Chondrocyte (in vitro differentiated cells): ENCODE data around the gene CHST11. TPM values are rescaled to one million over a fixed set of nuclear protein-coding genes. Genes with fewer than 3 reads are reported as not detected.

Experiments used
- DNase-seq: peaks from one replicate; pipeline ENCODE4 v3.0.0; 2021; ENCODE audit warnings: mixed read lengths, low spot score
- H3K27ac Mint-ChIP-seq: one replicate; pipeline ENCODE4 v1.8.0; 2021; ENCODE audit warnings: mild to moderate bottlenecking, moderate library complexity, mixed read lengths; ENCODE audit not compliant: unreplicated experiment
- H3K27me3 Mint-ChIP-seq: 2 replicates; pipeline ENCODE4 v1.8.0; 2021; ENCODE audit warnings: low read depth, mixed read lengths
- H3K36me3 Mint-ChIP-seq: 2 replicates; pipeline ENCODE4 v1.8.0; 2021; ENCODE audit warnings: low read depth, mixed read lengths
- H3K4me1 Mint-ChIP-seq: 2 replicates; pipeline ENCODE4 v1.8.0; 2021; ENCODE audit warnings: low read depth, mild to moderate bottlenecking, mixed read lengths
- H3K4me3 Mint-ChIP-seq: one replicate; pipeline ENCODE4 v1.8.0; 2021; ENCODE audit warnings: mild to moderate bottlenecking, moderate library complexity, mixed read lengths; ENCODE audit not compliant: unreplicated experiment
- H3K9me3 Mint-ChIP-seq: 2 replicates; pipeline ENCODE4 v1.8.0; 2021; ENCODE audit warnings: low read depth, mixed read lengths
- total RNA-seq: library from RNA; stranded (reverse); gene quantifications from 3 replicates; pipeline ENCODE4 v1.2.1, GENCODE V29; 2021
- TF ChIP-seq, protein P1 (sequence below): fragments of 200-600 bp; sonication (generic); IDR thresholded peaks from 2 replicates; pipeline ENCODE4 v1.5.0; 2021; ENCODE audit warnings: antibody characterized with exemption, mild to moderate bottlenecking, moderate library complexity

The CHST11 gene
- total RNA-seq, 1 donor from 2014 or later, result 6.2 TPM

DNA sequence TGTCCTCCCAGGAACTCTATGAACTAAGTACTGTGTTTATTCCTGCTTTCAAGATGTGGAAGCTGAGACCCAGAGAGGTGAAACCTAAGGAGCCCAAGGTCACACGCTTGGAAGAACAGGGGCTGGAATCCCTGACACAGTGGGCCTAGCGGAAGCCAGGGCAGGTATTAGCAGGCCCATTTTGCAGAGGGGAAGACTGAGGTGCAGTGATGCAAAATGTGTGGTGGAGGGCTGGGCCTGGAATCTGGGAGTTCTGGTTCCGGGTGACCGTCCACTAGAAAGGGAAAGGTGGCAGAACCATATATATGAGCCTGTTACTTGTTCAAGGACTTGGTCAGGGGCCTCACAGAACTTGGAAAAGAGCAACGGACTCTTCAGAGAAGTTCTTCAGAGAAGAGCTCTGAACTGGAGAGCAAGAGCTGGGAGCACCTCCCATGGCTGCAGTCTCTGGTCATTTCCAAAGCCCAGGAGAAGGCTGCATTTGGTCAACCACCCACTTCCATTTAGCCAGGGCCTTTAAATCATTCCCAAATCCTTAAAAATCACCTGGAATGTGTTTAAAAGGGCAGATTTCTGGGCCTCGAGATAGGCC is 119.5 kb downstream of the CHST11 start:
- peaks cover 26% of the 10 kb centered on the region for H3K4me1 Mint-ChIP-seq
- TF ChIP-seq, protein P1, sequence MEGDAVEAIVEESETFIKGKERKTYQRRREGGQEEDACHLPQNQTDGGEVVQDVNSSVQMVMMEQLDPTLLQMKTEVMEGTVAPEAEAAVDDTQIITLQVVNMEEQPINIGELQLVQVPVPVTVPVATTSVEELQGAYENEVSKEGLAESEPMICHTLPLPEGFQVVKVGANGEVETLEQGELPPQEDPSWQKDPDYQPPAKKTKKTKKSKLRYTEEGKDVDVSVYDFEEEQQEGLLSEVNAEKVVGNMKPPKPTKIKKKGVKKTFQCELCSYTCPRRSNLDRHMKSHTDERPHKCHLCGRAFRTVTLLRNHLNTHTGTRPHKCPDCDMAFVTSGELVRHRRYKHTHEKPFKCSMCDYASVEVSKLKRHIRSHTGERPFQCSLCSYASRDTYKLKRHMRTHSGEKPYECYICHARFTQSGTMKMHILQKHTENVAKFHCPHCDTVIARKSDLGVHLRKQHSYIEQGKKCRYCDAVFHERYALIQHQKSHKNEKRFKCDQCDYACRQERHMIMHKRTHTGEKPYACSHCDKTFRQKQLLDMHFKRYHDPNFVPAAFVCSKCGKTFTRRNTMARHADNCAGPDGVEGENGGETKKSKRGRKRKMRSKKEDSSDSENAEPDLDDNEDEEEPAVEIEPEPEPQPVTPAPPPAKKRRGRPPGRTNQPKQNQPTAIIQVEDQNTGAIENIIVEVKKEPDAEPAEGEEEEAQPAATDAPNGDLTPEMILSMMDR, result no peak
- DNase-seq, result no peak
- no peak overlapping the region for H3K4me3 Mint-ChIP-seq
- no peaks in the 10 kb centered on the region for H3K36me3 Mint-ChIP-seq
- no peaks in the 10 kb centered on the region for H3K9me3 Mint-ChIP-seq
- no peak overlapping the region for H3K27ac Mint-ChIP-seq
- H3K27me3 Mint-ChIP-seq, result no peaks in the 10 kb centered on the region

DNA sequence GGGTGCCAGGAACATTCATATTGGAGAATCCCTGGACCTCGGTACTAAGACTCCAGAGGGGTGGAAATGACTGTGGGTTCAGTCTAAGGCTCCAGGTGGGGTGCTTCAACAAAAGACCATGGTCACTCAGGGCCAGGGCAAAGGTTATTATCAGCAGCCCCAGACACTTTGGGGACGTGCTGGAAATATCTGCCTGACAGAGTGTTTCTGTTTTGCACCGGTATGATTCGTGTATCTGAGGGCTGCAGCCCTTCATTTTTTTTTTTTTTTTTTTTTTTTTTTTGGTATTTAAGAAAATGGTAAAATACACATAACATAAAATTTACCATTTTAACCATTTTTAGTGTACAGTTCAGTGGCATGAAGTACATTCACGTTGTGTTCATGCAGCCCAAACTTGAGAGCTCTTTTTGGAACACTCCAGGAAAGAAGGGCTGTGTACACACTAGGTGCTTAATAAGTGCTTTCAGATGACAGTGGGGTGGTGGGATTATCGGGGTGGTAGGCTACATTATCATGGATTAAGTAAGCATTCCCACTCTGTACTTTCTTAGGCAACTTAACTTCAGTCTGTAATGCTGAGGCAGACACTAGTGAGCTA is 120.3 kb downstream of the CHST11 start:
- TF ChIP-seq, protein P1, result no peak
- H3K9me3 Mint-ChIP-seq, result no peaks in the 10 kb centered on the region
- H3K36me3 Mint-ChIP-seq, result no peaks in the 10 kb centered on the region
- H3K4me3 Mint-ChIP-seq, result no peak overlapping the region
- peaks cover 26% of the 10 kb centered on the region for H3K4me1 Mint-ChIP-seq
- peak overlapping the region; percentile 94 for H3K27ac Mint-ChIP-seq
- no peaks in the 10 kb centered on the region for H3K27me3 Mint-ChIP-seq
- DNase-seq, result no peak

DNA sequence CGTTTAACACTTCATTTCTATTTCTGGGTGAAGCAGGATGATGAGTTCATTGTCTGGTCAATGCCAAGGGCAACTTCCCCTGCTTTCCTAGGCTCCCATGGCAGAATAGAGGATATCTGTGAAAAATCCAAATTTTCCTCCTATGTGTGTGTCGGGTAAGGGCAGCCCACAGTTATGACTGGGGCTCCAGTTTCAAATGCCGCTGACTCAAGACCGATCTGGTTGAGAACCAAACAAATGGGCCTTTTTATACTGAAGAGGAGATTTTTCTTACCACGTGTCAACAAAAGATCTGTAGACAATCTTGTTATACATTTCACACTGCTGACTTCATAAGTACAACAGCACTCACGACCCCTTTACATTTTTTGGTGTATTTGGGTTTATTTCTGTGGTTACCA is 120.8 kb downstream of the CHST11 start:
- Mint-ChIP-seq H3K27me3 (no peaks in the 10 kb centered on the region), H3K36me3 (no peaks in the 10 kb centered on the region), H3K27ac (peak overlapping the region; percentile 94), H3K4me1 (peaks cover 26% of the 10 kb centered on the region), H3K4me3 (peak overlapping the region; percentile 11), H3K9me3 (no peaks in the 10 kb centered on the region)
- TF ChIP-seq, protein P1, result no peak
- no peak for DNase-seq

DNA sequence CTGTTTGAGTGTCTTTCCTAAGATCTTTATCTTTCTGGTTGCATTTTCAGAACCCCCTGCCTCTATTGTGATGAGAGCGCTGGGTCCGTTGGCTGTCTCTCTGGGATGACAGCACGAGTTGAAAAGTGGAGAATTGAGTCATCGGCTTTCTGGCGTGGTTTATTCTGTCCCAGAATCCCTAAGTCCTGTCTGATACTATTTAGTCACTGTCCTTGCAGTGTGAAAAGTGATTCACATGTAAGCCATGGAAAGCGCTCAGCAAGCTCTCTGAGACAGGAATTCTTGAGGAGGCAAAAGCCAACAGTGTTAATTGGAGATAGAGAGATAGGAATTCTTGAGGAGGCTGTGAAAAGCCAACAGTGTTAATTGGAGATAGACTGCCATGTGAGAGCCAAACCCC is 121.7 kb downstream of the CHST11 start:
- Mint-ChIP-seq H3K27ac (peak overlapping the region; percentile 94), H3K27me3 (no peaks in the 10 kb centered on the region), H3K4me1 (peaks cover 26% of the 10 kb centered on the region), H3K4me3 (peak overlapping the region; percentile 50), H3K36me3 (no peaks in the 10 kb centered on the region), H3K9me3 (no peaks in the 10 kb centered on the region)
- TF ChIP-seq, protein P1, result no peak
- no peak for DNase-seq

DNA sequence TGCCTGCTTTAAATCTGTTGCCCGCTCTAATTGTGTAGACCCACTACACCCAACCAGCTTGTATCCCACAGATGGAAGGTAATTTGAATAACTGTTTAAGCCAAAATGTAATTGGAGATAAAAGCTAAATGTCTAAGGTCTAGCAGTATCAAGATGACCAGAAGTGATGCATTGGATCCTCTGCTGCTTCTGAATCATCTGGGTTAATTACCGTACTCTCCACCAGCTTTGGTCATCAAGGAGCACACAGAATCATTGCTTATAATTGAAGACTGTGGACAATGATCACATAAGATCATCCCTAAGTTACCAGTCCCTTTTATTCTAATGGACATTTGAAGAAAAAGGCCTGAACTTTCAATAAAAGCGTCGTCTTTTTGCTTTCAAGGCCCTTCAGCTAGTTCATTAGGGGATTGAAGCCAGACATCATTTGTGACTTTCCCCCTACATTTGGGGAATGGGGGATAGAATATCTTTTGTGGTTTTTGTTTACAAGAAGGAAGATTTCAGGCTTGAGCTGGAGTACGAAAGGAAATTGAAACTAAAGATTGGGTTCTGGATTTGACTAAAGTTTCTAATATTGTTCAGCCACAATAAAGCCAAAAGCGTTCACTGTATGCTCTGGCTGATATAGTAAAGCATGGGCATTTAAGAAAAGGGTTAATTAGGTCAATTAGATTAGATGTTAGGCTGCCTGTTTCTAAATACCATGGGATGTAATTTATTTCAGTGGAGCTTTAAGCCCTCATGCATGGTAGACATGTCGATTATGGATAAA is 123.2 kb downstream of the CHST11 start:
- no peak for DNase-seq
- TF ChIP-seq, protein P1, result no peak

More for the DNA sequence above, 123.2 kb downstream of the CHST11 start:
- H3K9me3 Mint-ChIP-seq, result no peaks in the 10 kb centered on the region
- no peaks in the 10 kb centered on the region for H3K27me3 Mint-ChIP-seq
- H3K36me3 Mint-ChIP-seq, result no peaks in the 10 kb centered on the region
- no peak overlapping the region for H3K4me3 Mint-ChIP-seq
- H3K4me1 Mint-ChIP-seq, result peaks cover 26% of the 10 kb centered on the region
- H3K27ac Mint-ChIP-seq, result no peak overlapping the region
